ENCODE data around the gene TMEM91. TPM values are rescaled to one million over a fixed set of nuclear protein-coding genes. Genes with fewer than 3 reads are reported as not detected.
A peak's percentile ranks its signal among the peaks of the same experiment; 100 is the strongest.

Gene TMEM91
- total RNA-seq, 1 donor from 2014 or later = 3.5 TPM

DNA sequence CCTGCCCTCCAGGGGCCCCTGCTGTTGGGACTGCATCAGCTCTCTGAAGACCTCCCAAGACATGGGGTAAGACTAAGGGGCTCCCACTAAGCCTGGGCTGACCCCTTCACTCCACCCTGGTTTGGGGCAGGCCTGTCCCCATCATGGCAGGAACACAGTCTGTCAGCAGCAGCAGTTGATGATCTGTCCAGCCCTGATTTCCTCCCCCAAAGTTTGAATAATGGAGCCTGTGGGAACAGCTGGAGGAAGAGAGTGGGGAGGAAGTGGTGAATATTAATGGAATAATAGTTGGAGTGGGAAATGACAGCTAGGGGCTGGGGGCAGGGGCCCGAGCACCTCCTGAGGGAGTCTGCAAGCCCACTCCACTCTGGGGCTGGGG lies 52.1 kb downstream of the TMEM91 start:
- no peak overlapping the region for H3K4me3 ChIP-seq (ENCODE audit: low read depth, low read length)
- DNase-seq (ENCODE audit: low read depth) = no peak
- TF ChIP-seq CTCF (conservative IDR thresholded peaks at IDR 0.05; ENCODE audit: low read depth, low read length) = no peak

- no peak for TF ChIP-seq CTCF (conservative IDR thresholded peaks at IDR 0.05; ENCODE audit: low read depth, low read length)
- no peak for DNase-seq (ENCODE audit: low read depth)
These were observed 54.6 kb downstream of the TMEM91 start for GRCh38 chr19:41430922-41431321.

DNA sequence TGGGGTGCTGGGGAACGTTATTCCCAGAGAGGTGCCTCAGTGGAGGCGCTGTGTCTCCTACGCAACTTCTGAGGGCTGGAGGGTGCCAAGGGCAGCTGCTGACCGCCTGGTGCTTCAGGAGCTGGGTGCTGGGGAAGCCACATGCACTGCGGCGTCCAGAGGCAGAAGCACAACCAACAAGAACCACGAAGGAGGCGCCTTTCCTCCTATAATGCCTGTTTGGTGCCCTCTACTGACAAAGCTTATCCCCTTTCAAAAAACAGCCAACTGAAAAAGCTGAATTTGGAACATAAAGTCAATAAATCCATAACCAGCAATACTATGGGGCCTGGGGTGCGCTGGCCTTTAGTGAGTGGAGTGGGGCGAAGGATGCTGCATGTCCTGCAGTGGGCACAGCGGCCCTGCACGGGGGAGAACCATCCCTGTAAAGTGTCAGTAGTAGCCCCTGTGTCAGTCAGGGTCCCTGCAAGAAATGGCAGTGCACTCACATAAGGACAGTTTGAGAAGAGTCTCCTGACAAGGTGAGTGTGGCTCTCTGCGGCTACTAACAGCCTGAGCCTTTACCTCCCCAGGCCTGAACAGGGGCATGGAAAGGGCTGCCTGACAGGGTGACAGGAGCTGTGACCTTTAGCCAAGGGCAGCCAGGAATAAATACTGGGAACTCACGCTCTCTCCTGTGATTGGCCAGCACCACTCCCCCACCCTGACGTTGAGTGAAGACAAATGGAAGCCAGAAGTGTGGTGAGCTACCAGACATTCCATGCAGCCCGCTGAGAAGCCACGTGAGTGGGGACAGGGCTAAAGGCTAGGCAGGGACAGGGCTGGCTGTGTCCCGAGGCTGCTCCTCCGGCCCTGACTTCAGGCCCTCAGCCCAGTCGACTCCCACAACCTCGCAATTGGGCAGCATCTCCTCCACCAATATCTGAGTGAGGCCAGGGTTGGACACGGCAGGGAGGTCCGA lies 55.4 kb downstream of the TMEM91 start:
- no peak for DNase-seq (ENCODE audit: low read depth)
- no peak overlapping the region for H3K4me3 ChIP-seq (ENCODE audit: low read depth, low read length)
- TF ChIP-seq CTCF (conservative IDR thresholded peaks at IDR 0.05; ENCODE audit: low read depth, low read length) = peak; percentile 52

More at GRCh38 chr19:41430922-41431321, 54.6 kb downstream of the TMEM91 start:
- H3K4me3 ChIP-seq (ENCODE audit: low read depth, low read length) = no peak overlapping the region

DNA sequence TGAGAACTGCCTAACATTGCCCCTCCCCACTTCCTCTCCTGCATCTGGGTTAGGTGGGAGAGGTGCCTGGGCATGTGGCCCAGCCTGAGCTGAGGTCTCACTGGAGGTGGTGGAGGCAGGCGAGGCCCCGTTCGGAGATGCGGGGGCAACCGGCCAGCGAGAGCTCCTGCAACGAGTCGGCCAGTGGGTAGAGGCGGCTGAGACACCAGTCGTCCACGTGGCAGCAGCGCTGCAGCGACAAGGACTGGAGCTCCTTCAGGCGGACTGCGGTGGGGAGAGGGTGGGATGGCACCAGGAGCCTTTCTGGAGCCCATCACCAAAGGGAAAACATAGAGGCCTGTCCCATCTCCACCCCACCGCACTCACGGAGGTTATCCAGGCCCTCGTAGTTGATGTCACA lies 56.8 kb downstream of the TMEM91 start:
- DNase-seq (ENCODE audit: low read depth) = no peak
- TF ChIP-seq CTCF (conservative IDR thresholded peaks at IDR 0.05; ENCODE audit: low read depth, low read length) = no peak
- H3K4me3 ChIP-seq (ENCODE audit: low read depth, low read length) = no peak overlapping the region

Other genes starting within 250 kb of the TMEM91 start
- gene CYP2S1, start 183.3 kb upstream of the TMEM91 start, total RNA-seq = 4.9 and 24.7 TPM in 2 replicates
- 206 and 343 TPM in 2 replicates for gene AXL, start 157.3 kb upstream of the TMEM91 start, total RNA-seq
- gene HNRNPUL1, start 112.2 kb upstream of the TMEM91 start, total RNA-seq = 154 and 177 TPM in 2 replicates
- gene CCDC97, start 66.4 kb upstream of the TMEM91 start, total RNA-seq = 11.4 and 11.6 TPM in 2 replicates
- 8.5 and 24.3 TPM in 2 replicates for gene TGFB1, start 22.6 kb upstream of the TMEM91 start, total RNA-seq
- 5.3 and 22.9 TPM in 2 replicates for gene B9D2, start 12.4 kb upstream of the TMEM91 start, total RNA-seq
- gene EXOSC5, start 20.8 kb downstream of the TMEM91 start, total RNA-seq = 23.7 and 43.8 TPM in 2 replicates
- 24.0 and 35.7 TPM in 2 replicates for gene BCKDHA, start 21.3 kb downstream of the TMEM91 start, total RNA-seq
- 1.6 and 2.4 TPM in 2 replicates for gene B3GNT8, start 50.8 kb downstream of the TMEM91 start, total RNA-seq
- gene DMAC2, start 63.4 kb downstream of the TMEM91 start, total RNA-seq = 54.9 and 74.8 TPM in 2 replicates
- gene ERICH4, start 66.6 kb downstream of the TMEM91 start, total RNA-seq = not detected in 2 replicates
- not detected in 2 replicates for gene CEACAM21, start 199.6 kb downstream of the TMEM91 start, total RNA-seq